Mesendoderm (in vitro differentiated cells): ENCODE data around the gene RAB30.

Experiments used
- DNase-seq: peaks from one replicate; pipeline ENCODE4 v3.0.0; 2013
- H2AK5ac ChIP-seq: 2 replicates; pipeline ENCODE4 v1.6.1; 2013; ENCODE audit warnings: low read length, inconsistent platforms
- H2BK120ac ChIP-seq: 2 replicates; pipeline ENCODE4 v1.6.1; 2013; ENCODE audit warnings: low read depth, mild to moderate bottlenecking, low read length, moderate library complexity, mixed read lengths
- H2BK15ac ChIP-seq: replicated peaks from 2 replicates; pipeline ENCODE4 v1.6.1; 2013; ENCODE audit warnings: low read depth, mild to moderate bottlenecking, moderate library complexity
- H2BK5ac ChIP-seq: 2 replicates; pipeline ENCODE4 v1.6.1; 2013; ENCODE audit warnings: low read length, inconsistent platforms
- H3K18ac ChIP-seq: 2 replicates; pipeline ENCODE4 v1.6.1; 2013; ENCODE audit warnings: mild to moderate bottlenecking, low read length, mixed read lengths
- H3K23ac ChIP-seq: one replicate; pipeline ENCODE4 v1.6.1; 2013; ENCODE audit warnings: low read length
- H3K27ac ChIP-seq: 2 replicates; pipeline ENCODE4 v1.5.1; 2013; ENCODE audit warnings: low read depth, mild to moderate bottlenecking, inconsistent platforms, low read length, moderate library complexity
- H3K27me3 ChIP-seq: 2 replicates; pipeline ENCODE4 v1.6.1; 2013; ENCODE audit warnings: low read length, control low read depth, mild to moderate bottlenecking, inconsistent platforms; ENCODE audit not compliant: insufficient read depth, poor library complexity
- H3K36me3 ChIP-seq: 2 replicates; pipeline ENCODE4 v1.6.1; 2013; ENCODE audit warnings: low read length, inconsistent platforms; ENCODE audit not compliant: control insufficient read depth, insufficient read depth
- H3K4ac ChIP-seq: one replicate; pipeline ENCODE4 v1.6.1; 2013; ENCODE audit warnings: low read depth, mild to moderate bottlenecking, low read length, moderate library complexity
- H3K4me1 ChIP-seq: 2 replicates; pipeline ENCODE4 v1.6.1; 2013; ENCODE audit warnings: low read depth, low read length, inconsistent platforms; ENCODE audit not compliant: control insufficient read depth
- H3K4me2 ChIP-seq: 2 replicates; pipeline ENCODE4 v1.6.1; 2013; ENCODE audit warnings: low read length
- H3K4me3 ChIP-seq: 2 replicates; pipeline ENCODE4 v1.5.1; 2013; ENCODE audit warnings: mild to moderate bottlenecking, low read length
- H3K56ac ChIP-seq: one replicate; pipeline ENCODE4 v1.6.1; 2013; ENCODE audit warnings: low read length
- H3K79me1 ChIP-seq: 2 replicates; pipeline ENCODE4 v1.6.1; 2013; ENCODE audit warnings: low read length, inconsistent platforms
- H3K79me2 ChIP-seq: 2 replicates; pipeline ENCODE4 v1.6.1; 2013; ENCODE audit warnings: mild to moderate bottlenecking, low read length; ENCODE audit not compliant: control insufficient read depth, insufficient read depth
- H3K9ac ChIP-seq: 2 replicates; pipeline ENCODE4 v1.6.1; 2013; ENCODE audit warnings: low read length, inconsistent platforms
- H4K5ac ChIP-seq: one replicate; pipeline ENCODE4 v1.6.1; 2013; ENCODE audit warnings: low read length
- H4K8ac ChIP-seq: one replicate; pipeline ENCODE4 v1.6.1; 2013; ENCODE audit warnings: low read depth, mild to moderate bottlenecking, control low read depth, low read length, moderate library complexity
- WGBS: extraction: QIAGEN DNeasy Blood & Tissue Kit; methylation state at CpG from one replicate; pipeline ENCODE4 v1.1.7; 2013; ENCODE audit warnings: low lambda C conversion rate, missing lambda C conversion rate; ENCODE audit not compliant: insufficient coverage; ENCODE audit errors: extremely low coverage; 5-methylcytosine and 5-hydroxymethylcytosine counted together

Gene RAB30

DNA sequence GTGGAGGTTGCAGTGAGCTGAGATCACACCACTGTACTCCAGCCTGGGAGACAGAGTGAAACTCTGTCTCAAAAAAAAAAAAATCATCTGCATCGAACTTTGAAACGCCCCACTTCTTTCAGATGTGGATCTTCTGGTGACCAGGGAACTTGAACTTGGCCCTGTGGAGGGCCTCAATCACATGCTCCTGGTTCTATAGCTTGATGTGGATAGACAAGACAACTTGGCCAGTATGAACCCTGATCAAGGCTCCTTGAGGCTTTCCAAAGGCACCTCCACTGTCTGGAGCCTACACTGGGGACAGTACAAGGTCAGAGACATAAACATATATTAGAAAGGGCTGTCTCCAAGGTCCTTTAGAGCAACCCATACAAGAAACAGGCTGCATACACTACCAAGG, 30.6 kb downstream of the RAB30 start:
- H2AK5ac ChIP-seq, result no peak overlapping the region
- no peaks in the 10 kb centered on the region for H3K27me3 ChIP-seq
- no peaks in the 10 kb centered on the region for H3K4me1 ChIP-seq
- no peak overlapping the region for H3K4ac ChIP-seq
- H2BK120ac ChIP-seq, result no peak overlapping the region
- H3K4me3 ChIP-seq, result no peak overlapping the region
- H3K18ac ChIP-seq, result no peak overlapping the region
- H3K4me2 ChIP-seq, result no peak overlapping the region
- H3K23ac ChIP-seq, result no peak overlapping the region
- no peaks in the 10 kb centered on the region for H3K79me1 ChIP-seq
- no peak overlapping the region for H3K27ac ChIP-seq
- H4K5ac ChIP-seq, result no peak overlapping the region
- DNase-seq, result no peak
- H2BK5ac ChIP-seq, result no peak overlapping the region
- no peaks in the 10 kb centered on the region for H3K36me3 ChIP-seq
- H3K56ac ChIP-seq, result no peak overlapping the region
- no peaks in the 10 kb centered on the region for H3K79me2 ChIP-seq
- no peak overlapping the region for H3K9ac ChIP-seq
- H2BK15ac ChIP-seq, result no peak overlapping the region
- no CpG with 5 or more reads among the region's 2 CpGs for WGBS
- no peak overlapping the region for H4K8ac ChIP-seq

DNA sequence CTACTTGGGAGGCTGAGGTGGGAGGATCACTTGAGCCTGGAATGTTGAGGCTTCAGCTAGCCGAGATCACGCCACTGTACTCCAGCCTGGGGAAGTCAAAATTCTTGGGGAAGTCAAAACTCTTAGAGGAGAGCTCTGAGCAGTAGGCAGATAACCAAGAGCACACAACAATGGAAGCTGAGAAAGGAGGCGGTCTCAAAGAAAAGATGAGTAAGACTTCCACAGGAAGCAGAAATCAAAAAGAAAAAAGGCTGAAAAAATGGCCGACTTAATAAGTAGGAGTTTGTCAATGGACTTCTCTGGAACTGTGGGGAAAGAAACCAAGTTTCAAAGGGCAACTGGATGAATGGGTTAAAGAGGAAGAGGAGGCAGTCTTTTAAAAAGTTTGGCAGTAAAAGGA, 32.1 kb downstream of the RAB30 start:
- H3K4me1 ChIP-seq, result peaks cover under 1% of the 10 kb centered on the region
- DNase-seq, result peak; percentile 36
- H3K27me3 ChIP-seq, result no peaks in the 10 kb centered on the region
- no peak overlapping the region for H2AK5ac ChIP-seq
- H3K4me2 ChIP-seq, result no peak overlapping the region
- no peak overlapping the region for H2BK5ac ChIP-seq
- no peak overlapping the region for H3K23ac ChIP-seq
- H3K79me2 ChIP-seq, result no peaks in the 10 kb centered on the region
- H3K27ac ChIP-seq, result no peak overlapping the region
- H2BK120ac ChIP-seq, result no peak overlapping the region
- no peak overlapping the region for H3K4me3 ChIP-seq
- H4K5ac ChIP-seq, result no peak overlapping the region
- H3K79me1 ChIP-seq, result no peaks in the 10 kb centered on the region
- H3K56ac ChIP-seq, result no peak overlapping the region
- no peak overlapping the region for H3K9ac ChIP-seq
- H4K8ac ChIP-seq, result peak overlapping the region; percentile 56
- no peak overlapping the region for H3K18ac ChIP-seq
- H2BK15ac ChIP-seq, result no peak overlapping the region
- H3K36me3 ChIP-seq, result no peaks in the 10 kb centered on the region
- no CpG with 5 or more reads among the region's 4 CpGs for WGBS
- no peak overlapping the region for H3K4ac ChIP-seq

DNA sequence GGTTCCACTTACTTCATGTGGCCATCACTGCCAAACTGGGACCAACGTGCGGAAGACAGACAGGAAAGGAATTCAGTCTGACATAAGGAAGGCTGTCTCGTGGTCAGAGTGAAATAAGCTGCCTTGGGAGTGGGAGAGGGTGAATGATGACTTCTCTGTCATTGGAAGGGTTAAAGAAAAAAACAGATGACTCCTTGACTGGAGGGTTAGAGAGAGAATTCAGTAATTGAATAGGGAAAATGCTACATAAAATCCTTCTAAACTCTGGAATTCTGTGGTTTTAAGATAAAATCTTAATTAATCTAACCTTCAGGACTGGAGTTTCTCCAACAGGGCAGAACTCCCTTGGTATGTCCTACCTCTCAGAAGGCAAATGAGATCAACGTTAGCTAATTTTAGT, 33.8 kb downstream of the RAB30 start:
- no peak overlapping the region for H2AK5ac ChIP-seq
- no peaks in the 10 kb centered on the region for H3K36me3 ChIP-seq
- H3K4me3 ChIP-seq, result no peak overlapping the region
- H2BK5ac ChIP-seq, result no peak overlapping the region
- H3K27ac ChIP-seq, result no peak overlapping the region
- no peak overlapping the region for H3K23ac ChIP-seq
- H4K8ac ChIP-seq, result no peak overlapping the region
- no peaks in the 10 kb centered on the region for H3K27me3 ChIP-seq
- H3K79me1 ChIP-seq, result no peaks in the 10 kb centered on the region
- H3K18ac ChIP-seq, result no peak overlapping the region
- DNase-seq, result no peak
- no peak overlapping the region for H3K4ac ChIP-seq
- H3K4me2 ChIP-seq, result no peak overlapping the region
- no peak overlapping the region for H2BK15ac ChIP-seq
- no peak overlapping the region for H3K9ac ChIP-seq
- no peak overlapping the region for H2BK120ac ChIP-seq
- H3K79me2 ChIP-seq, result no peaks in the 10 kb centered on the region
- WGBS, result no CpG with 5 or more reads among the region's 4 CpGs
- H4K5ac ChIP-seq, result no peak overlapping the region
- peaks cover 8% of the 10 kb centered on the region for H3K4me1 ChIP-seq
- H3K56ac ChIP-seq, result no peak overlapping the region

DNA sequence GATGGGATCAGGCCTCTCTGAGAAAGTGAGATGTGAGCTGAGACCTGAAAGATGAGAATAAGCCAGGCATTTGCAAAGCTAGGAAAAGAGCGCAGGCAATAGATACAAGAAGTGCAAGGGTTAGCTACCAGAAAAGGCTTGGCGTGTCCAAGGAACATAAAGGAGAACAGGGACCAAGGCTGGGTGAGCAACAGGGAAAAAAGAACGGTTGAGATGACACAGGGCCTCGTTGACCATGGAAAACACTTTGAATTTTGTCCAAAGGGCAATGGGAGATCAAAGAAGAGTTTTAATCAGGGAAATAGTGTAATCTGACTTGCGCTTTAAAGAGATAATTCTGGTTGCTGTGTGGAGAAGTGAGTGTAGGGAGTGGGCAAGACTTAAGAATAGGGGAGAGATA, 35.0 kb downstream of the RAB30 start:
- Histone ChIP-seq H3K4ac (no peak overlapping the region), H4K5ac (no peak overlapping the region), H3K4me3 (no peak overlapping the region), H3K9ac (no peak overlapping the region), H3K27me3 (no peaks in the 10 kb centered on the region), H3K79me1 (no peaks in the 10 kb centered on the region), H2BK120ac (no peak overlapping the region), H3K79me2 (no peaks in the 10 kb centered on the region), H3K18ac (no peak overlapping the region), H4K8ac (no peak overlapping the region), H3K56ac (no peak overlapping the region), H2BK5ac (no peak overlapping the region), H3K36me3 (no peaks in the 10 kb centered on the region), H3K4me1 (peaks cover 8% of the 10 kb centered on the region), H3K27ac (no peak overlapping the region), H2BK15ac (no peak overlapping the region), H3K23ac (no peak overlapping the region), H2AK5ac (no peak overlapping the region), H3K4me2 (no peak overlapping the region)
- no peak for DNase-seq
- WGBS, result no CpG with 5 or more reads among the region's 5 CpGs

DNA sequence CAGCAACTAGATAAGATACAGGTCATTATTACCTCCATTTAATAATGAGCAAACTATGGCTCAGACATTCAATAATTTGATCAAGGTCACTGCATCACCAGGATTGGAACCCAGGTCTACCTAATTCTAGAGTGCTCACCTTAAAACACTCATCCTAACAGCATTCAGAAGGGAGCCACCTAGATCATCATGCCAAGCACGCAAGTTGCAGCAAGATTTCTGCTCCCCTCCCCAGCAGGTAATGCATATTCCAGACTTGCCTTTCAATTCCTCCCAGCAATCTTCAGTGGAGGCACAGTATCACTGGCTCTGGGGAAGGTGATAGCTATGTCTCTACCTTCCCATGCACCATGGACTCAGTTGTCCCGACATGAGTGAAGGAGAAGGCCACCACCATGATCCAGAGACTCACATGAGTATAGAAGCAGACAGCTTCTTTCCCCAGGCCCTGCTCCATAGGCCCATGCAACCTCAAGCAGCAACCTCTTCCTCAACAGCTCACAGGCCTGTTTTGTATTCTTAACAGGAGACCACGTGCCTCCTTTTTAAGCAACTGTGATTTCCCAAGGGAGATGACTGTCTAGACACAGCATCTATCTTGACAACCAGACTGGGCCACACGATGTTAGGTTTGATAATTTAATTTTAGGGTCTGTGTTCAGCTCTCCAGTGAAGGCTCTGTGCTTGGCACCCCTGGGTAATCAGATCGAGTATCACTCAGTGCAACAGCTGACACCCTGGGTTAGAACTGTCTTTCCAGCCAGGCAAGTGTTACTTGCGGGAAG, 36.4 kb downstream of the RAB30 start:
- no CpG with 5 or more reads among the region's 6 CpGs for WGBS
- no peak overlapping the region for H4K8ac ChIP-seq
- H3K56ac ChIP-seq, result no peak overlapping the region
- H3K23ac ChIP-seq, result no peak overlapping the region
- no peak overlapping the region for H3K18ac ChIP-seq
- no peak overlapping the region for H3K4me2 ChIP-seq
- H3K4me1 ChIP-seq, result peaks cover 8% of the 10 kb centered on the region
- H3K4ac ChIP-seq, result no peak overlapping the region
- H3K79me1 ChIP-seq, result no peaks in the 10 kb centered on the region
- H3K27me3 ChIP-seq, result no peaks in the 10 kb centered on the region
- no peak overlapping the region for H3K4me3 ChIP-seq
- H2BK120ac ChIP-seq, result no peak overlapping the region
- DNase-seq, result no peak
- no peaks in the 10 kb centered on the region for H3K36me3 ChIP-seq
- no peak overlapping the region for H3K27ac ChIP-seq
- H3K9ac ChIP-seq, result no peak overlapping the region
- no peak overlapping the region for H4K5ac ChIP-seq
- no peak overlapping the region for H2BK5ac ChIP-seq
- H2AK5ac ChIP-seq, result no peak overlapping the region
- no peak overlapping the region for H2BK15ac ChIP-seq
- no peaks in the 10 kb centered on the region for H3K79me2 ChIP-seq

DNA sequence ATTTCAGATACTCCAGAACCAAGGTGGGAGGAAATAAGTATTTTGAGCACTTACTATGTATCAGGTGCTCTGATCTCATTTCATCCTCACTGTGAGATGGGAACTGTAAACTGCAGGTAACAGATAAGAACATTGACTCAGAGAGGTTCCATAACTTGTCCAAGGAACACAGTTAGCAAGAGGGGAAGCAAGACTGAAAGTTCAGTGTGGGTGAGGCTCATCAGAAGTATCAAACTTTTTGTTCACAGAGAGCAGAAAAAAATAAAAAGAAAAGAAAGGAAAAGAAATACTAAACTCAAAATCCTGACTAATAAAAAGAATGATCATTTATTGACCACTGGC, 37.1 kb downstream of the RAB30 start:
- no peak overlapping the region for H4K8ac ChIP-seq
- H3K27me3 ChIP-seq, result no peaks in the 10 kb centered on the region
- no peak overlapping the region for H3K4me2 ChIP-seq
- H2BK5ac ChIP-seq, result no peak overlapping the region
- DNase-seq, result no peak
- H3K4me1 ChIP-seq, result peaks cover 8% of the 10 kb centered on the region
- H2BK120ac ChIP-seq, result no peak overlapping the region
- H3K56ac ChIP-seq, result no peak overlapping the region
- H3K4me3 ChIP-seq, result no peak overlapping the region
- H3K9ac ChIP-seq, result no peak overlapping the region
- H3K79me1 ChIP-seq, result no peaks in the 10 kb centered on the region
- H3K79me2 ChIP-seq, result no peaks in the 10 kb centered on the region
- H4K5ac ChIP-seq, result no peak overlapping the region
- H3K27ac ChIP-seq, result no peak overlapping the region
- H3K23ac ChIP-seq, result no peak overlapping the region
- H3K36me3 ChIP-seq, result no peaks in the 10 kb centered on the region
- no peak overlapping the region for H3K4ac ChIP-seq
- H3K18ac ChIP-seq, result no peak overlapping the region
- no peak overlapping the region for H2AK5ac ChIP-seq
- H2BK15ac ChIP-seq, result no peak overlapping the region
